ENCODE data around the gene GNB1L. TPM values are rescaled to one million over a fixed set of nuclear protein-coding genes. Genes with fewer than 3 reads are reported as not detected.

Gene GNB1L
- total and polyA plus RNA-seq, 9 of the 15 experiments (the other 6 are each of a cell fraction or from before 2014, with no cell fraction given), result 0.56 to 50.5 (median 10.2) TPM

- no peak for TF ChIP-seq ZBTB40 (IDR thresholded peaks at IDR 0.05)
- TF ChIP-seq ZBTB40 (CRISPR knock-in tag; IDR thresholded peaks at IDR 0.05), result peak; percentile 52; the same call in 1 of the 2 replicates
- no peak for TF ChIP-seq TRIM24 (IDR thresholded peaks at IDR 0.05)
- no peak for TF ChIP-seq DACH1 (IDR thresholded peaks at IDR 0.05; ENCODE audit: partially characterized antibody)
- no peak for TF ChIP-seq ARID2 (IDR thresholded peaks at IDR 0.05)
- no peak for TF ChIP-seq ZBTB17 (CRISPR knock-in tag; IDR thresholded peaks at IDR 0.05)
- TF ChIP-seq RBM15 (IDR thresholded peaks at IDR 0.05; ENCODE audit: insufficient read depth, low read length), result no peak
- TF ChIP-seq EWSR1 (IDR thresholded peaks at IDR 0.05; ENCODE audit: borderline replicate concordance, low read depth, partially characterized antibody), result no peak
- TF ChIP-seq TRIM25 (IDR thresholded peaks at IDR 0.05; ENCODE audit: borderline replicate concordance), result no peak
- 0 out of 2 replicates have a peak, but pooled peaks have one; percentile 26 for TF ChIP-seq ZBED1 (IDR thresholded peaks at IDR 0.05)
- TF ChIP-seq SPI1 (IDR thresholded peaks at IDR 0.05; ENCODE audit: borderline replicate concordance, low read depth, low read length), result 0 out of 2 replicates have a peak, but pooled peaks have one; percentile 25
- TF ChIP-seq JUND (IDR thresholded peaks at IDR 0.05; ENCODE audit: borderline replicate concordance, low read depth, low read length), result no peak
- TF ChIP-seq JUND (tag; IDR thresholded peaks at IDR 0.05; ENCODE audit: borderline replicate concordance, low read depth, low read length), result no peak
- TF ChIP-seq CLOCK (CRISPR knock-in tag; IDR thresholded peaks at IDR 0.05; ENCODE audit: borderline replicate concordance), result no peak
Observed at GRCh38 chr22:19767427-19768341, 87.0 kb downstream of the GNB1L start (continued).
